ENCODE results near the gene ATG9B. TPM values are rescaled to one million over a fixed set of nuclear protein-coding genes. Genes with fewer than 3 reads are reported as not detected.

The ATG9B gene
- total RNA-seq, 2 donors from 2014 or later, result 0.18 to 7.1 TPM

- DNase-seq (ENCODE audit: low spot score), result no peak
- Histone ChIP-seq H3K27me3 (replicated peaks; ENCODE audit: insufficient read depth) (peaks cover 2% of the 10 kb centered on the region), H3K36me3 (no peaks in the 10 kb centered on the region), H3K27ac (peak overlapping the region; percentile 33 to 63), H3K4me1 (replicated peaks) (no peaks in the 10 kb centered on the region), H3K4me3 (no peak overlapping the region), H3K9me3 (no peaks in the 10 kb centered on the region)
- intact Hi-C loops (cut with DNase I), result no loop called here
- TF ChIP-seq POLR2AphosphoS5 (IDR thresholded peaks at IDR 0.05) (no peak), POLR2A (IDR thresholded peaks at IDR 0.05) (no peak), CTCF (IDR thresholded peaks at IDR 0.05) (no peak)
- WGBS, result 72% methylated on average over 8 of the region's 8 CpGs
Observed at GRCh38 chr7:150972741-150973140, 51.6 kb downstream of the ATG9B start.

- Histone ChIP-seq H3K27ac (peak overlapping the region; percentile 33 to 63), H3K9me3 (no peaks in the 10 kb centered on the region), H3K27me3 (replicated peaks; ENCODE audit: insufficient read depth) (peaks cover 2% of the 10 kb centered on the region), H3K36me3 (no peaks in the 10 kb centered on the region), H3K4me1 (replicated peaks) (no peaks in the 10 kb centered on the region), H3K4me3 (no peak overlapping the region)
- DNase-seq (ENCODE audit: low spot score), result no peak
- WGBS, result 29% methylated on average over 12 of the region's 12 CpGs
- intact Hi-C loops (cut with DNase I), result no loop called here
- TF ChIP-seq POLR2AphosphoS5 (IDR thresholded peaks at IDR 0.05) (peak; percentile 40), POLR2A (IDR thresholded peaks at IDR 0.05) (no peak)
Observed at GRCh38 chr7:150972023-150972468, 52.2 kb downstream of the ATG9B start.

GRCh38 chr7:150971242-150972022 lies 52.9 kb downstream of the ATG9B start:
- Histone ChIP-seq H3K27ac (peak overlapping the region; percentile 33 to 63), H3K27me3 (replicated peaks; ENCODE audit: insufficient read depth) (peaks cover under 1% of the 10 kb centered on the region), H3K4me1 (replicated peaks) (no peaks in the 10 kb centered on the region), H3K36me3 (no peaks in the 10 kb centered on the region), H3K4me3 (no peak overlapping the region), H3K9me3 (no peaks in the 10 kb centered on the region)
- TF ChIP-seq POLR2A (IDR thresholded peaks at IDR 0.05), result no peak
- no peak for TF ChIP-seq CTCF (IDR thresholded peaks at IDR 0.05)
- no peak for TF ChIP-seq POLR2AphosphoS5 (IDR thresholded peaks at IDR 0.05)
- DNase-seq (ENCODE audit: low spot score), result no peak
- WGBS, result 37% methylated on average over 16 of the region's 16 CpGs
- intact Hi-C loops (cut with DNase I), result no loop called here

GRCh38 chr7:150970424-150970823 lies 53.9 kb downstream of the ATG9B start:
- no peaks in the 10 kb centered on the region for H3K36me3 ChIP-seq
- H3K4me3 ChIP-seq, result no peak overlapping the region
- TF ChIP-seq CTCF (IDR thresholded peaks at IDR 0.05), result no peak
- no peak for TF ChIP-seq POLR2A (IDR thresholded peaks at IDR 0.05)
- TF ChIP-seq POLR2AphosphoS5 (IDR thresholded peaks at IDR 0.05), result no peak
- no peak overlapping the region for H3K27ac ChIP-seq
- H3K27me3 ChIP-seq (replicated peaks; ENCODE audit: insufficient read depth), result no peaks in the 10 kb centered on the region
- 81% methylated on average over 10 of the region's 11 CpGs for WGBS
- no peaks in the 10 kb centered on the region for H3K4me1 ChIP-seq (replicated peaks)
- no peak for DNase-seq (ENCODE audit: low spot score)
- no peaks in the 10 kb centered on the region for H3K9me3 ChIP-seq
- intact Hi-C loops (cut with DNase I), result no loop called here

- intact Hi-C loops (cut with DNase I), result loop anchor here (10.0 kb wide), 1 partner anchor 115 kb away; the partner anchor contains the start of genes AGAP3, FASTK and TMUB1
- Histone ChIP-seq H3K27ac (no peak overlapping the region), H3K4me3 (no peak overlapping the region), H3K9me3 (no peaks in the 10 kb centered on the region), H3K36me3 (no peaks in the 10 kb centered on the region), H3K4me1 (replicated peaks) (no peaks in the 10 kb centered on the region), H3K27me3 (replicated peaks; ENCODE audit: insufficient read depth) (no peaks in the 10 kb centered on the region)
- no peak for DNase-seq (ENCODE audit: low spot score)
- WGBS, result 42% methylated on average over 7 of the region's 7 CpGs
- TF ChIP-seq CTCF (IDR thresholded peaks at IDR 0.05), result no peak
- TF ChIP-seq POLR2A (IDR thresholded peaks at IDR 0.05), result no peak
- TF ChIP-seq POLR2AphosphoS5 (IDR thresholded peaks at IDR 0.05), result no peak
Observed at GRCh38 chr7:150969475-150969874, 54.8 kb downstream of the ATG9B start.
